Upper lobe of right lung (tissue), 1 donor: ENCODE measurements around the gene TAS1R3. TPM values are rescaled to one million over a fixed set of nuclear protein-coding genes. Genes with fewer than 3 reads are reported as not detected.

Experiments used
- ATAC-seq: fragments of 200-7000 bp; cut with Tn5 transposase; one replicate; pipeline ENCODE4 v1.9.1; 2020; ENCODE audit warnings: mild to moderate bottlenecking, moderate library complexity
- DNase-seq: peaks from one replicate; pipeline ENCODE4 v3.0.0-alpha.2; 2020
- H3K27ac ChIP-seq: fragments of 200-600 bp; one replicate; pipeline ENCODE4 v1.8.0; 2022
- H3K27me3 ChIP-seq: fragments of 200-600 bp; one replicate; pipeline ENCODE4 v1.8.0; 2022; ENCODE audit warnings: mild to moderate bottlenecking
- H3K36me3 ChIP-seq: fragments of 200-600 bp; one replicate; pipeline ENCODE4 v1.8.0; 2022
- H3K4me1 ChIP-seq: fragments of 200-600 bp; one replicate; pipeline ENCODE4 v1.8.0; 2022
- H3K4me3 ChIP-seq: fragments of 200-600 bp; one replicate; pipeline ENCODE4 v1.8.0; 2022; ENCODE audit warnings: mild to moderate bottlenecking
- H3K9me3 ChIP-seq: fragments of 200-600 bp; one replicate; pipeline ENCODE4 v1.8.0; 2022
- CTCF ChIP-seq: fragments of 200-600 bp; IDR thresholded peaks from one replicate; pipeline ENCODE4 v1.8.0; 2022; ENCODE audit warnings: antibody characterized with exemption
- intact Hi-C: fragments of 100-400 bp; cut with DNase I; formaldehyde crosslinking; loops from one replicate; pipeline ENCODE4 v1.11.0; 2022
- total RNA-seq: library from RNA; stranded (reverse); fragmentation: NEBNext Ultra II Directional; extraction: Animal tissue kit (Norgen Biotek cat#: 25700); gene quantifications from one replicate; pipeline ENCODE4 v1.2.1, GENCODE V29; 2021
- donor health status: DM: no; HTN: yes; CAD: no; lungs with severe emphysema.

The TAS1R3 gene
- total RNA-seq, 1 donor from 2014 or later, result 0.32 TPM

DNA sequence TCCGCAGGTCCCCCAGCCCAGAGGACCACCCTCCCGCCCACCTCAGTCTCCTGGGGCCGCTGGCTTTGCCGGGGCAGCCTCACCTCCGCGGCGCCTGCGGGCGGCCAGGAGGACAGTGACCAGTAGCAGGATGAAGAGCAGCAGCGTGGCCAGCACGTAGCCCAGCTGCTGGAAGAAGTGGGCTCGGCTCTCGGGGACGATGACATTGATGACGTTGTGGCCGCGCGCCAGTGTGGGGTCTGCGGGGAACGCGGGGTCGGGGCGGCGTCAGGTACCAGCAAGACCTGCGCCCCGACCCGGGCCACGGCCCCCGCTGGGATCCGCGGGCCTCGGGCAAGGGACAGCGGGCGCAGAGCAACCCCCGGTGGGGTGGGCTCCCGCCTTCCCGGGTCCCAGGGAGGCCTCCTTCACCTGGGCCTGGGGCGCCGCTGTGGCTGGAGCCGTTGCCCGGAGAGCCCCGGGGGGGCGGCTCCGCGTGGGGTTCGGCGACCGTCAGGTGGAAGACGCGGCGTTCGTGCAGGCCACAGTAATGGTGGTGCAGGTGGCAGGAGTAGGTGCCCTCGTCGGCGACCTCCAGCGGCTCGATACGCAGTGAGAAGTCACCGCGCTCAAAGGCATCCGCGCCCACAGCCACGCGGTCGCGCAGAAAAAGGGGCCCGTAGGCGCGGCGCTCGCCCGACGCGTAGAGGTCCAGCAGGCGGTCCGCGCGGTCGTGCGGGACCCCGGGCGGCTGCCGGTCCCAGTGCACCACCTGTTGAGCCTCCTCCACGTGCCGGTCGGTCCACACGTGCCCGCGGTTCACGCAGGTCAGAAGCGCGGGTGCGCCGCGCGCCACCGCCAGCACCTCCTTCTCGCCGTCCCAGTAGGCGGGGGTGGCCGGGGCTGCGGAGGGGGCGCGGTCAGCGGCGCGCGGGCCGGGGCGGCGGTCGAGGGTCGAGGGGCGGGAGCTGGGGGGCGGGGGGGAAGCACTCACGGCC lies 23.5 kb downstream of the TAS1R3 start:
- H3K36me3 ChIP-seq, result no peaks in the 10 kb centered on the region
- ATAC-seq (no peak), DNase-seq (no peak)
- peak overlapping the region; percentile 21 for H3K4me3 ChIP-seq
- no peak overlapping the region for H3K27ac ChIP-seq
- no peaks in the 10 kb centered on the region for H3K9me3 ChIP-seq
- TF ChIP-seq CTCF, result no peak
- intact Hi-C loops, result no loop called here
- peaks cover 31% of the 10 kb centered on the region for H3K4me1 ChIP-seq
- H3K27me3 ChIP-seq, result peaks cover 23% of the 10 kb centered on the region

DNA sequence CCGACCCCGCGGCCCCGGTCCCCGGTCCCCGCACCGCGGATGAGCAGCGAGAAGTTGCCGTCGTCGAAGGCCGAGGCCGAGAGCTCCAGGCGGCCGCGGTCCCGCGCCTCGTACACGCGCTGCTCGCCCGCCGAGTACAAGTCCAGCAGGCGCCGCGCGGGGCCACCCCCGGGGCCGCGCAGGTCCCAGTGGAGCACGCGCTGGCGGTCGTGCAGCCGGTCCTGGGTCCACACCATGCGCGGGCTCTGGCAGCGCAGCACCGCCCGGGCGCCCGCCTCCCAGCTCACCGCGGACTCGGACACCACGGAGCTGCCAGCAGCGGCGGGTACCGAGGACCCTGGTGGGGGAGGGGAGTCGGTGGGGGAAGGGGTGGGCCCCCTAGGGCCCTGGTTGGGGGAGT lies 24.3 kb downstream of the TAS1R3 start:
- Histone ChIP-seq H3K27ac (no peak overlapping the region), H3K4me1 (peaks cover 31% of the 10 kb centered on the region), H3K27me3 (peaks cover 23% of the 10 kb centered on the region), H3K4me3 (peak overlapping the region; percentile 21), H3K9me3 (no peaks in the 10 kb centered on the region), H3K36me3 (no peaks in the 10 kb centered on the region)
- no peak for DNase-seq
- intact Hi-C loops, result no loop called here
- TF ChIP-seq CTCF, result no peak
- ATAC-seq, result peak; percentile 48

- ATAC-seq (no peak), DNase-seq (no peak)
- H3K9me3 ChIP-seq, result no peaks in the 10 kb centered on the region
- peak overlapping the region; percentile 81 for H3K27ac ChIP-seq
- no peaks in the 10 kb centered on the region for H3K36me3 ChIP-seq
- no peak for TF ChIP-seq CTCF
- H3K27me3 ChIP-seq, result peaks cover 23% of the 10 kb centered on the region
- intact Hi-C loops, result no loop called here
- H3K4me3 ChIP-seq, result peak overlapping the region; percentile 54
- H3K4me1 ChIP-seq, result peaks cover 35% of the 10 kb centered on the region
Measured at GRCh38 chr1:1356166-1356795, 25.2 kb downstream of the TAS1R3 start.

DNA sequence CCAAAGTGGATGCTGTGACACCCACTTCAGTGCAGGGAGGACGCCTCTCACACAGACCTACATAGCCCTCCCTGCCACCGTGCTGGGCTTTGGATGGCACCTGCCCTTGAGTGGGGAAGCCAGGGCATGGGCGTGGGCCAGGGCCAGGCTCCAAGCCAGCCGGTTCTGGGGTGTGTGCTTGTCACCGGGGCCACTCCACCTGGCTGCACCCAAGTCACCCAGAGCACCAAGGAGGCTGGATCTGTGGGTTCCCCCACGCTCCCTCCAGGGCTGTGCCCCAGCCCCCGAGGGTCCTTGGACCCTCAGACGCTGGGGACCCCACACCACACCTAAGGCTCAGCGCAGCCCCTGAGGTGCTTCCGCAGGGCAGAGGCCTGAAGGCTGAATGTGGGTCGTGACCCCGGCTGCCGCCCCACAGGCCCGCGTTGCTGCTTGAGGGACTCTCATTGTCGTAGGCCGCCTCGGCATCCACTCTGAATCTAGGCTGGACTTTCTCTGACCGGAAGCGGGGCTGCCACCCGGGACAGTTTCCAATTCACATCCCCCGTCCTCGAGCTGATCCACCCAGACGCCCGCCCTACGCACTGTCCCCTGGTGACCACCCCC lies 25.8 kb downstream of the TAS1R3 start:
- peak overlapping the region; percentile 81 for H3K27ac ChIP-seq
- peaks cover 23% of the 10 kb centered on the region for H3K27me3 ChIP-seq
- no peaks in the 10 kb centered on the region for H3K36me3 ChIP-seq
- no peak for DNase-seq
- TF ChIP-seq CTCF, result no peak
- peaks cover 35% of the 10 kb centered on the region for H3K4me1 ChIP-seq
- ATAC-seq, result peak; percentile 20
- H3K9me3 ChIP-seq, result no peaks in the 10 kb centered on the region
- peak overlapping the region; percentile 54 for H3K4me3 ChIP-seq
- intact Hi-C loops, result no loop called here

DNA sequence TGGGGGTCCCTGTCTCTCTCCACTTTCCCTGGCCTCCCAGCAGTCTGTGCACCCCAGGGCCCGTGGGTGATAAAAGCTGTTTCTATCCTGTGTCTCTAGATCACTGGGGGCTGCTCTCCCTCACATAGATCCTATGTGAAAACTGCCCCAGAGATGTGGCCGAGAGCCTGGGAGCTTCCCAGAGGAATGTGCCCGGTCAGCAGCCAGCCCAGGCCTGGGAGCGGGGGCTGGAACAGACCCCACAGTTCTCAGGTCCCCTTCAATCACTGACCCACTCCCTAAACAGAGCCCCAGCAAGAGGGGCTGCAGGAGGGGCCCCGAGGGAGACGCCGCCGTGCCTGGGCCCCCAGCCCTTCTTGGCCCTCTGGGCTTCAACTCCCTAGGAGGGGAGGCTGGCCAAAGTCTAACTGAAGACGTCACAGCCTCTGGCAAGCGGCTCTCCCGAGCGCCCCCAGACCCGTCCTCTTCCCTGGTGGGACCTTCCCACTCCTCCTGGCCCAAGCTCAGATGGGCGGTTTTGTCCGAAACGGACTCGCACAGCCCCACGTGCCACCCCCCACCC lies 26.9 kb downstream of the TAS1R3 start:
- H3K27me3 ChIP-seq, result peaks cover 23% of the 10 kb centered on the region
- no peak for TF ChIP-seq CTCF
- intact Hi-C loops, result no loop called here
- peaks cover 35% of the 10 kb centered on the region for H3K4me1 ChIP-seq
- ATAC-seq (no peak), DNase-seq (no peak)
- peak overlapping the region; percentile 54 for H3K4me3 ChIP-seq
- H3K27ac ChIP-seq, result peak overlapping the region; percentile 81
- H3K9me3 ChIP-seq, result no peaks in the 10 kb centered on the region
- H3K36me3 ChIP-seq, result no peaks in the 10 kb centered on the region
